Testis (tissue), 3 donors: ENCODE data around the gene NCOA6. TPM values are rescaled to one million over a fixed set of nuclear protein-coding genes. Genes with fewer than 3 reads are reported as not detected.

Experiments
- DNase-seq: peaks from one replicate; pipeline ENCODE4 v3.0.0-alpha.2; 2019
- H3K27ac ChIP-seq, 2 donors: fragments of 200-600 bp; sonication (generic); one replicate each; pipeline ENCODE4 v1.5.1; 2019
- H3K27me3 ChIP-seq: fragments of 200-600 bp; sonication (generic); one replicate; pipeline ENCODE4 v1.5.1; 2019
- H3K36me3 ChIP-seq: fragments of 200-600 bp; sonication (generic); one replicate; pipeline ENCODE4 v1.5.1; 2017; ENCODE audit warnings: low read depth; ENCODE audit errors: missing control alignments
- H3K4me1 ChIP-seq: fragments of 200-600 bp; sonication (generic); one replicate; pipeline ENCODE4 v1.5.1; 2019
- H3K4me3 ChIP-seq, 2 donors: fragments of 200-600 bp; sonication (generic); one replicate each; pipeline ENCODE4 v1.5.1; 2017 to 2019
- H3K9me3 ChIP-seq: fragments of 200-600 bp; sonication (generic); one replicate; pipeline ENCODE4 v1.5.1; 2017
- CTCF ChIP-seq, 3 experiments: fragments of 450-650 bp in 2 of 3; fragments of 200-600 bp in 1 of 3; sonication (generic) in 1 of 3; IDR thresholded peaks; one replicate each; pipeline ENCODE4 v1.5.1; 2016 to 2019; ENCODE audit warnings: antibody characterized with exemption in 3 of 3, mild to moderate bottlenecking in 2 of 3, moderate library complexity in 1 of 3
- POLR2A ChIP-seq: fragments of 450-650 bp; IDR thresholded peaks from one replicate; pipeline ENCODE4 v1.6.1; 2017; ENCODE audit warnings: antibody characterized with exemption, mild to moderate bottlenecking, moderate library complexity
- WGBS, 2 donors: methylation state at CpG; one replicate each; pipeline ENCODE4 v1.1.5; 2018; 5-methylcytosine and 5-hydroxymethylcytosine counted together
- intact Hi-C: fragments of 100-400 bp; cut with DNase I; formaldehyde crosslinking; loops from one replicate; pipeline ENCODE4 v1.15.1; 2023; ENCODE audit warnings: low total_unique reads
- polyA plus RNA-seq: library from polyadenylated mRNA; stranded (reverse); fragments of 350-450 nt; fragmentation: Illumina TruSeq; extraction: RNeasy Lipid Tissue Mini Kit (QIAGEN cat#74804); gene quantifications from one replicate; pipeline ENCODE4 v1.2.3, GENCODE V29; 2014; ENCODE audit warnings: low read depth, low replicate concordance; ENCODE audit not compliant: insufficient read depth
- total RNA-seq, 2 donors: library from RNA; depleted of rRNA; stranded (reverse); fragments of >200 nt; gene quantifications; one replicate each; pipeline ENCODE4 v1.2.3, GENCODE V29; 2016

The NCOA6 gene
- total and polyA plus RNA-seq, 3 donors from 2014 or later = 45.2 to 54.4 (median 48.1) TPM

- intact Hi-C loops = no loop called here
- no peak for DNase-seq
- H3K27ac ChIP-seq = no peak overlapping the region
- no peaks in the 10 kb centered on the region for H3K36me3 ChIP-seq
- WGBS, 2 donors = 75 to 78% methylated on average over 2 to 3 of the region's 3 CpGs
- no peaks in the 10 kb centered on the region for H3K4me1 ChIP-seq
- H3K9me3 ChIP-seq = no peaks in the 10 kb centered on the region
- H3K27me3 ChIP-seq = no peaks in the 10 kb centered on the region
- TF ChIP-seq POLR2A = no peak
- no peak for TF ChIP-seq CTCF (IDR thresholded peaks at IDR 0.05)
- H3K4me3 ChIP-seq = no peak overlapping the region
Observed at GRCh38 chr20:34798328-34798727, 27.1 kb downstream of the NCOA6 start.

GRCh38 chr20:34797012-34797995 lies 28.1 kb downstream of the NCOA6 start:
- Histone ChIP-seq H3K36me3 (no peaks in the 10 kb centered on the region), H3K9me3 (no peaks in the 10 kb centered on the region), H3K4me1 (no peaks in the 10 kb centered on the region), H3K4me3 (no peak overlapping the region), H3K27ac (no peak overlapping the region), H3K27me3 (no peaks in the 10 kb centered on the region)
- TF ChIP-seq CTCF (IDR thresholded peaks at IDR 0.05) = no peak
- TF ChIP-seq POLR2A = no peak
- 79% methylated on average over 7 to 8 of the region's 8 CpGs for WGBS, 2 donors
- DNase-seq = no peak
- intact Hi-C loops = no loop called here

- Histone ChIP-seq H3K27me3 (no peaks in the 10 kb centered on the region), H3K4me1 (peaks cover 5% of the 10 kb centered on the region), H3K36me3 (no peaks in the 10 kb centered on the region), H3K27ac (no peak overlapping the region), H3K4me3 (no peak overlapping the region), H3K9me3 (no peaks in the 10 kb centered on the region)
- no peak for DNase-seq
- intact Hi-C loops = no loop called here
- 90 to 94% methylated on average over 2 of the region's 2 CpGs for WGBS, 2 donors
- TF ChIP-seq CTCF (IDR thresholded peaks at IDR 0.05) = no peak
- TF ChIP-seq POLR2A = no peak
Observed at GRCh38 chr20:34794006-34794585, 31.4 kb downstream of the NCOA6 start.

GRCh38 chr20:34792687-34793363 lies 32.6 kb downstream of the NCOA6 start:
- Histone ChIP-seq H3K27ac (no peak overlapping the region), H3K27me3 (no peaks in the 10 kb centered on the region), H3K4me1 (peaks cover 5% of the 10 kb centered on the region), H3K4me3 (no peak overlapping the region), H3K9me3 (no peaks in the 10 kb centered on the region), H3K36me3 (no peaks in the 10 kb centered on the region)
- DNase-seq = no peak
- intact Hi-C loops = no loop called here
- TF ChIP-seq POLR2A (no peak), CTCF (IDR thresholded peaks at IDR 0.05) (no peak)
- WGBS, 2 donors = 95 to 96% methylated on average over 4 of the region's 4 CpGs
